ENCODE measurements around the gene MRPS25.

The MRPS25 gene

DNA sequence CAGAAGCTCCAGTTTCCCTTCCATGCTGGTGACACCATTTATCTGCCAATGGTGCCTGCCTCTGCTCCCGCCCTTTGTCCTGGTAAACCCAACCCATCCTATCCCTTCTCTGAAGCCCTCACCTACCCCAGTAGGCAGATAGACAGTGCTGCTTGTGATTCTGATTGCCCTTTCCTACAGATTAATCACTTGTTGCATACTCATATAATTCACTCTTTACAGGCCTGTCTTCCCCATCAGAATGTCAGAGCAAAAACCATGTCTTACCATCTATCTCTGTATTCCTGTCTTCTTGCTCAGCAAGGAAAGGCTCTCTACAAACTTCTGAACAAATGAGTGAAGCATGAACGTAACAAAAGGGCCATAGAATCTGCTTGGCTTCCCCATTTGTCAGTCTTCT is 47.9 kb downstream of the MRPS25 start:
- no peak for TF ChIP-seq ZNF565 (CRISPR knock-in tag; conservative IDR thresholded peaks at IDR 0.05; ENCODE audit: low read depth)
- no peak for TF ChIP-seq PATZ1 (CRISPR knock-in tag; IDR thresholded peaks at IDR 0.05; ENCODE audit: borderline replicate concordance)
- TF ChIP-seq, protein P1, sequence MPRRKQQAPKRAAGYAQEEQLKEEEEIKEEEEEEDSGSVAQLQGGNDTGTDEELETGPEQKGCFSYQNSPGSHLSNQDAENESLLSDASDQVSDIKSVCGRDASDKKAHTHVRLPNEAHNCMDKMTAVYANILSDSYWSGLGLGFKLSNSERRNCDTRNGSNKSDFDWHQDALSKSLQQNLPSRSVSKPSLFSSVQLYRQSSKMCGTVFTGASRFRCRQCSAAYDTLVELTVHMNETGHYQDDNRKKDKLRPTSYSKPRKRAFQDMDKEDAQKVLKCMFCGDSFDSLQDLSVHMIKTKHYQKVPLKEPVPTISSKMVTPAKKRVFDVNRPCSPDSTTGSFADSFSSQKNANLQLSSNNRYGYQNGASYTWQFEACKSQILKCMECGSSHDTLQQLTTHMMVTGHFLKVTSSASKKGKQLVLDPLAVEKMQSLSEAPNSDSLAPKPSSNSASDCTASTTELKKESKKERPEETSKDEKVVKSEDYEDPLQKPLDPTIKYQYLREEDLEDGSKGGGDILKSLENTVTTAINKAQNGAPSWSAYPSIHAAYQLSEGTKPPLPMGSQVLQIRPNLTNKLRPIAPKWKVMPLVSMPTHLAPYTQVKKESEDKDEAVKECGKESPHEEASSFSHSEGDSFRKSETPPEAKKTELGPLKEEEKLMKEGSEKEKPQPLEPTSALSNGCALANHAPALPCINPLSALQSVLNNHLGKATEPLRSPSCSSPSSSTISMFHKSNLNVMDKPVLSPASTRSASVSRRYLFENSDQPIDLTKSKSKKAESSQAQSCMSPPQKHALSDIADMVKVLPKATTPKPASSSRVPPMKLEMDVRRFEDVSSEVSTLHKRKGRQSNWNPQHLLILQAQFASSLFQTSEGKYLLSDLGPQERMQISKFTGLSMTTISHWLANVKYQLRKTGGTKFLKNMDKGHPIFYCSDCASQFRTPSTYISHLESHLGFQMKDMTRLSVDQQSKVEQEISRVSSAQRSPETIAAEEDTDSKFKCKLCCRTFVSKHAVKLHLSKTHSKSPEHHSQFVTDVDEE (CRISPR knock-in tag; IDR thresholded peaks at IDR 0.05), result no peak
- no peak for TF ChIP-seq ZC3H10 (CRISPR knock-in tag; IDR thresholded peaks at IDR 0.05)
- TF ChIP-seq ZFP30 (CRISPR knock-in tag; IDR thresholded peaks at IDR 0.05), result no peak
- no peak for TF ChIP-seq ISL1 (CRISPR knock-in tag; IDR thresholded peaks at IDR 0.05)
- TF ChIP-seq ZNF70 (CRISPR knock-in tag; IDR thresholded peaks at IDR 0.05), result no peak
- TF ChIP-seq SNAI2 (CRISPR knock-in tag; IDR thresholded peaks at IDR 0.05), result no peak
- TF ChIP-seq TOX (CRISPR knock-in tag; IDR thresholded peaks at IDR 0.05; ENCODE audit: borderline replicate concordance), result no peak
- TF ChIP-seq BACH2 (CRISPR knock-in tag; IDR thresholded peaks at IDR 0.05; ENCODE audit: borderline replicate concordance), result no peak
- TF ChIP-seq ZFP3 (CRISPR knock-in tag; IDR thresholded peaks at IDR 0.05), result no peak
- no peak for TF ChIP-seq ARNTL (CRISPR knock-in tag; IDR thresholded peaks at IDR 0.05; ENCODE audit: borderline replicate concordance, low read depth)
- TF ChIP-seq TCF4 (CRISPR knock-in tag; IDR thresholded peaks at IDR 0.05; ENCODE audit: borderline replicate concordance), result no peak
- no peak for TF ChIP-seq RARB (CRISPR knock-in tag; IDR thresholded peaks at IDR 0.05)
- no peak for ATAC-seq

DNA sequence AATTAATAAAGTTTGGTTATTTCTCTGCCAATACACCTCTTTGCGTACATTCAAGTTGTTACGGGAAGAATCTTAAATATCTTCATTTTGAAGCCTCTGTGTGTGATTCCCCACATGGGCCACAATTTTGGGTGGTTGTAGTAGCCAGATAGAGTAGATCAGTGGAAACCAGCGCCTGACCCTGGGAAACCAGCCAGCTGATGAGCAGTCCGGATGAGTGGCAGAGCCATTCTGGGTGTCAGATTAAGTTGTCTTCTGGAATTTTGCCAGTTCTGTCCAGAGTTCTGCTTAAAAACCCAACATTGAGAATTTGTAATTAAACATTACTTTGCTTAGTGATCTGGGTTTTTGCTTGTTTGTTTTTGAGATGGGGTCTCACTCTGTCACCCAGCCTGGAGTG is 49.7 kb downstream of the MRPS25 start:
- TF ChIP-seq ISL1 (CRISPR knock-in tag; IDR thresholded peaks at IDR 0.05) (0 out of 2 replicates have a peak, but pooled peaks have one; percentile 29), ZNF70 (CRISPR knock-in tag; IDR thresholded peaks at IDR 0.05) (no peak), ESRRG (CRISPR knock-in tag; IDR thresholded peaks at IDR 0.05) (no peak), PATZ1 (CRISPR knock-in tag; IDR thresholded peaks at IDR 0.05; ENCODE audit: borderline replicate concordance) (no peak)
- peak; percentile 69; the same call in 2 of the 3 replicates for ATAC-seq

GRCh38 chr3:15014606-15015328 is 50.3 kb downstream of the MRPS25 start:
- TF ChIP-seq, protein P1 (CRISPR knock-in tag; IDR thresholded peaks at IDR 0.05), result no peak
- TF ChIP-seq ESRRG (CRISPR knock-in tag; IDR thresholded peaks at IDR 0.05), result no peak
- TF ChIP-seq ZNF8 (CRISPR knock-in tag; IDR thresholded peaks at IDR 0.05), result no peak
- TF ChIP-seq ZFP30 (CRISPR knock-in tag; IDR thresholded peaks at IDR 0.05), result no peak
- TF ChIP-seq ISL1 (CRISPR knock-in tag; IDR thresholded peaks at IDR 0.05), result no peak
- no peak for TF ChIP-seq RARB (CRISPR knock-in tag; IDR thresholded peaks at IDR 0.05)
- TF ChIP-seq, protein P2, sequence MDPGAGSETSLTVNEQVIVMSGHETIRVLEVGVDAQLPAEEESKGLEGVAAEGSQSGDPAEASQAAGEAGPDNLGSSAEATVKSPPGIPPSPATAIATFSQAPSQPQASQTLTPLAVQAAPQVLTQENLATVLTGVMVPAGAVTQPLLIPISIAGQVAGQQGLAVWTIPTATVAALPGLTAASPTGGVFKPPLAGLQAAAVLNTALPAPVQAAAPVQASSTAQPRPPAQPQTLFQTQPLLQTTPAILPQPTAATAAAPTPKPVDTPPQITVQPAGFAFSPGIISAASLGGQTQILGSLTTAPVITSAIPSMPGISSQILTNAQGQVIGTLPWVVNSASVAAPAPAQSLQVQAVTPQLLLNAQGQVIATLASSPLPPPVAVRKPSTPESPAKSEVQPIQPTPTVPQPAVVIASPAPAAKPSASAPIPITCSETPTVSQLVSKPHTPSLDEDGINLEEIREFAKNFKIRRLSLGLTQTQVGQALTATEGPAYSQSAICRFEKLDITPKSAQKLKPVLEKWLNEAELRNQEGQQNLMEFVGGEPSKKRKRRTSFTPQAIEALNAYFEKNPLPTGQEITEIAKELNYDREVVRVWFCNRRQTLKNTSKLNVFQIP (CRISPR knock-in tag; IDR thresholded peaks at IDR 0.05; ENCODE audit: borderline replicate concordance, low read depth), result no peak
- TF ChIP-seq CREB5 (CRISPR knock-in tag; IDR thresholded peaks at IDR 0.05; ENCODE audit: low read depth), result no peak
- TF ChIP-seq CSRNP3 (CRISPR knock-in tag; IDR thresholded peaks at IDR 0.05), result no peak
- TF ChIP-seq BACH2 (CRISPR knock-in tag; IDR thresholded peaks at IDR 0.05; ENCODE audit: borderline replicate concordance), result no peak
- no peak for TF ChIP-seq PPARA (CRISPR knock-in tag; IDR thresholded peaks at IDR 0.05; ENCODE audit: borderline replicate concordance)
- no peak for TF ChIP-seq TCF4 (CRISPR knock-in tag; IDR thresholded peaks at IDR 0.05; ENCODE audit: borderline replicate concordance)
- TF ChIP-seq ZFP3 (CRISPR knock-in tag; IDR thresholded peaks at IDR 0.05), result no peak
- ATAC-seq, result no peak

Data from SK-N-SH treated with all-trans-retinoic acid at 6 μM for 48 hours (cell line).